Glomerular endothelial cell (primary cell): ENCODE measurements around the gene TMEM179. TPM values are rescaled to one million over a fixed set of nuclear protein-coding genes. Genes with fewer than 3 reads are reported as not detected.
"Not testable (repeated sequence)": the region's sequence is repeated elsewhere in the genome, so short reads cannot be mapped to it uniquely, and the experiment has no call there.

Experiments used
- DNase-seq: peaks from one replicate; pipeline ENCODE4 v3.0.0-alpha.2; 2011; ENCODE audit warnings: low read depth, low spot score; ENCODE audit errors: extremely low read depth
- total RNA-seq: library from RNA; depleted of rRNA; stranded (reverse); fragments of >200 nt; gene quantifications from 2 replicates; pipeline ENCODE4 v1.2.3, GENCODE V29; 2015

Gene TMEM179
- total RNA-seq, 1 donor from 2014 or later: 0.53 TPM

DNA sequence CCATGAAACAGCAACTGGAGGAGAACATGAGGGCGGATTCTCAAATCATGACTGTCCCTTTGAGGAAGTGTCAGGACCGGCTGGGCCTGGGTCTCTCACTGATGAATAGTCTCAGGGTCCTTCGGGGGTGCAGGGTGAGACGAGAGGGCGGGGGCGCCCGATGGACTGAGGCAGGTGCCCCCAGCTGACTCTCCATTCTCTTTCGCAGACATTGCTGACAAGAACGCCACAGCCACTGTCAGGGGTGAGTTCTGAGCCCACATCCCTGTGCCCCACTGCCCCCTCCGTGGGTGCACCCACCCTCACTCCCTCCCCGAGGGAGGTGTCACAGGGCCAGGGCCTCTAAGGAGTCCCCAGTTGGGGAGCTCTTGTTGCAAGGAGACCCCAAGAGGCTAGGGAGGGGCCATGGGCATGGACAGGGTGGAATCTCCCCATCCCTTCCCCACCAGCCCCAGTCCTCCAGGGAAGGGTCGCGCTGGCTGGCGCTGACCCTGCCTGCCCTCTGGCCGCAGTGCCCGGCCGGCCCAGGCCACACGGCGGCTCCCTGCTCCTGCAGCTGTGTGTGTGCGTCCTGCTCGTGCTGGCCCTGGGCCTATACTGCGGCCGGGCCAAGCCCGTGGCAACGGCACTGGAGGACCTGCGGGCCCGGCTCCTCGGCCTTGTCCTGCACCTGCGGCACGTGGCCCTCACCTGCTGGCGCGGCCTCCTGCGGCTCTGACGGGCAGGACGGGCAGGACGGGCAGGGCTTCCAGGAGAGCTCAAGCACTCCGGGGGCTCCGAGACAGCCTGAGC lies 16.3 kb downstream of the TMEM179 start:
- DNase-seq: no peak

DNA sequence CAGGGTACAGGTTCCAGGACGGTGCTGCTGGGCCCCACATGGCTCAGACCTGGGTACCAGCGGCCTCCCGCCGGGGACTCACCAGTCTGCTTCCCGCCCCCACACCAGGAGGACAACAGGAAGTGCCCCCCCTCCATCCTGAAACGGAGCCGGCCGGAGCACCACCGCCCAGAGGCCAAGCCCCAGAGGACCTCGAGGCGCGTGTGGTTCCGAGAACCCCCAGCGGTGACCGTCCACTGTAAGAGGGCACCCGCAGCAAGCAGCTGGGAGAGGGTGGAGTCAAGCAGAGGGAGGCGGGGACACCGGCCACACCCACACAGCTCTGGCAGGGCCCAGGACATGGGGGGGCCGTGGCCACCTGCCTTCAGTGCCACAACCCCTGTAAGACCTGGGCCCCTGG lies 16.9 kb downstream of the TMEM179 start:
- DNase-seq: no peak

DNA sequence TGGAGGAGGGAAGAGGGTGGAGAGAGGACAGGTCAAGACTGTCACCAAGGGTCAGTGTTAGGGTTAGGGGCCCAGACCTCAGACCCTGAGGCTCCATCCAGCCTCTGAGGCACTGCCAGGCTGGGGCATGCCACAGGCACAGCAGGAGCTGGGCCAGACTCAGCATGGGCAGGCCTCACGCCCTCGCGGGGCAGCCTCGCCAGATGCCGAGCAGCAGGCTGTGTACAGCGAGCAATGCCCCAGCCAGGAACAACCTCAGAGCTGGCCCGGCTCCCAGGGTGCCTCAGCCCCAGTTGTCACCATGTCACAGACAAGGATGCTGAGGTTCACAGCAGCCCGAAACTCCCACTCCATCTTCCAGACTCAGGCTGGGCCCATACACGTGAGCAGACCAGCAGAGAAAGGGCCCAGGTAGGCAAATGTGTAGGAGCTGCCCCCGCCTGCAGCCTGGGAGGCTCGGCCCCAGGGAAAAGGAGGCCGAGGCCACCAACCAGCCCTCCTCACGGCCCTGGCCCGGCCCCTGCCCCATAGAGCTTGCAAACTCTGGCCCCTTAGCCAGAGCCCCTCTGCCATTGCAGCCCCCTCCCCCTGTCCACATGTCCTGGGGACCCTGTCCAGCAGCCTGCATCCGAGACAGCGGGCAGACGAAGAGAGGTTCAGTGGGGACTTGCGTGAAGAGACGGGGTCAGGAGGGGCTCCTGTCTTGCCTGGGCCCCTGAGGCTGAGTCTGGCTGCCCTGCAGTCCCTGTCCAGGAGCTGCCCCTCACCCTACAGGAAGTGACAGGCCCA lies 17.5 kb downstream of the TMEM179 start:
- DNase-seq: no peak

DNA sequence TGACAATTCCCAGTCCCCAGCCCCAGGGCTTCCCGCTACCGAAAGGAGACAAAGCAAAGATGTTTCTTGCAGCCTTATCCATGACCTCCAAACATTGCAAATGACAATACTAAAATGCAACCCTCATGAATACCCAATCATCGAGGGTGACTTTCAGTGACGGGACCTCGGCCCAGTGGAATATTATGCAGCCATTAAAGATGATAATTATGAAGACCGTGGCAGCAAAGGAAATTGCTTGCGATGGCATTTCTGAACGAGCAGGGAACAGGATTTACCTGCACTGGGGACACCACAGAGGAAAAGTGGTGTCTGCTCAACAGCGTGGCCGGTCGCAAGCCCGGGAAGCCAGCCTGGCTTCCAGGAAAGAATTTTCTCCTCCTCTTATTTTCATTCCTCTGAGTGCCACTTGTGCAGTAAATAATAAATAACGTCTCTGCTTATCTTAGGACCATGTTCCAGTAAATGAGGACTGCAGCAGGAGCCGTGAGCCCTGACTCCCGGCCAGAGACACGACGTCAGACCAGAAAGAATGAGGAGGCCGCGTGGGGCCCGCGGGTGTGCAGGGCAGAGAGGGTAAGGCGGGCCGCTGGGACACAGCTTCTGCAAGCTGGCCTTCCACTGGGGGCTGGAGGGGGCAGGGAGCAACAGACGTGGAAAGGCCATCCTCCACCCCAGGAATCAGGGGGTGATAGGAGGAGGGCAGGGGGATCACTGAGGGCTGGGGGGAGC lies 18.4 kb downstream of the TMEM179 start:
- no peak for DNase-seq

DNA sequence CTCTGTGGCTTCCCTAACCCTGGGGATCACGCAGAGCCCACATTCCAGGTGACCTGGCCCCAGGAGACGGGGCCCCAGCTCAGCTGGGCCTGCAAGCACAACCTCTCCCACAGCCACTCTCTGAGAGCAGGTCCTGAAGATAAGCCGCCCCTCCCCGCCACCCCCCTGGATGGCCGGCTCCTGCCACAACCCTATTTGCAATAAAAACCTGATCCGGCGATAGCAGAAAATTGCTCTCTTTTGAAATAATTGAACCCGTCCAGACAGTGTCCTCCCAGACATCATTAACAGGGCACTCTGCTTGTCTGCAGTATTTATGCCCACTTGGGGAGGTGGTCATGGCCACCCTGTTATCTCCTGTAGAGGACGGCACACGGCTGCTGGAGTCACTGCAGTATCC lies 20.0 kb downstream of the TMEM179 start:
- DNase-seq: no peak

DNA sequence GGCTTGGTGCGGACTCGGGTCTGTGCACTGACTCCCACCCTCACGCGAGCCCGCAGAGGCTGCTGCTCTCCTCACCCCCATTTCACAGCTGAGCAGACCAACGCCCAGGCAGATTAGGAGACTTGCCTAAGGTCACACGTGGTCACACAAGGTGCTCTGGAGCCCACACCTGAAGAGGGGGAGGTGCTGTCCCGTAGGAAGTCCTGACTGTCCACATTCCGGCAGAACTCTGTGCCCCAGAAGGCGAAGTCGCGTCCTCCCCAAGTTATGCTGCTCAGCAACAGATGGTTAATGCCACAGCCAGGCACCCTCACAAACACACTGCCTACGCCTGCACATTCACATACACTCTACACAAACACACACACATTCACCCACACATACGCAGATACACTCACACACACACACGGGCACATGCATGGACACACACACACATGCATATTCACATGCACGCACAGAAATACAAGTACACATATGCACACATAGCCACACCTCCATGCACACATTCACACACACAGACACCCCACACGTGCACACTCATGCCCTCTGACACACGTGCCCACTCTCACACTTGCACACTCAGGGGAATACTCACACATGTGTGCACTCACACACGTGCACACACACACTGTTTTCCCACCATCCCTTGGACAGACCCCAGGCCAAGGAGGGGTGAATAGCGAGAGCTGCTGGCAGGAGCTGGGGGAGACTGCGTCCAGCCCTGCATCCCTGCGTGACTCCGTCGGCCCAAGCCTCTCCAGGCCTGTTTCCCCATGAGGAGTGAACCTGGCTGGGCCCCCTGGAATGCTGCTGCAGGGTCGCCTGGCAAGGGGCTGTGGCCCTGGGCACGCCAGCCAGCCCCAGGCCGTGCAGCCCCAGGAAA lies 20.9 kb downstream of the TMEM179 start:
- no peak for DNase-seq

DNA sequence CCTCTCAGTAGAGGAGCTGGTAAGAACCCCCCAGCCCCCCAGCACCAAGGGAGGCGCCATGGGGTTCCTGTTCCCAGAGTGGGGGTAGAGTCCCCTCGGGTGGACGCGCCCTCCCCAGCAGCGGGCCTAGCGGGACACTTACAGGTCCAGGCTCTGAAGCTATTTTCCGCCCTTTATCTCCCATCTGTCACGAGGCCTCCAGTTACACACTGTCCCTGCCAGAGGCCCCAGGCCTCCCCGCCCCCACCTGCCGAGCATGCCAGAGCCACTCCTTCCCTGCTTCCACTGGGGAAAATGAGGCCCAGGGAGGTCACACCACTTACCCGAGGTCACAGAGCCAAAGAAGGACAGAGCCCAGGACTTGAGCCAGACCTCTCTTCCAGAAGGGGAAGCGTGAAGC lies 21.9 kb downstream of the TMEM179 start:
- no peak for DNase-seq

- DNase-seq: no peak
Observed at GRCh38 chr14:104582005-104582404, 22.6 kb downstream of the TMEM179 start.

DNA sequence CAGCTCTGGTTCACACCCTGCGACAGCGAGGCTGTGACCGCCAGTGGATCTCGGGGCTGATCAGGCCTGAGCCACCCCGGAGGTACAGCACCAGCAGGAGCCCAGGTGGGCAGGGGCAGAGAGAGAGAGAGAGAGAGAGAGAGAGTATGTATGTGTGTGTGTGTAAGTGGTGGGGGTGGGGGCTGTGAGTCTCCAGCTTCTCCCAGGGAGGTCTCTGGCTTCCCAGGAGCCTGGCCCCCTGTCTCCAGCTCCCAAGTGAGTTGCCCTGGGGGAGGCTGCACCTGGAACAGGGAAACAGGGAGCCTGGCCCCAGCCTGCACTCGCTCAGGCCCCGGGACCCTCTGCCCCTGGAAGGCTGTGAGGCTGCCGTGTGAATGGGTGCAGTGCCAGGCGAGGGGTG lies 23.1 kb downstream of the TMEM179 start:
- no peak for DNase-seq

DNA sequence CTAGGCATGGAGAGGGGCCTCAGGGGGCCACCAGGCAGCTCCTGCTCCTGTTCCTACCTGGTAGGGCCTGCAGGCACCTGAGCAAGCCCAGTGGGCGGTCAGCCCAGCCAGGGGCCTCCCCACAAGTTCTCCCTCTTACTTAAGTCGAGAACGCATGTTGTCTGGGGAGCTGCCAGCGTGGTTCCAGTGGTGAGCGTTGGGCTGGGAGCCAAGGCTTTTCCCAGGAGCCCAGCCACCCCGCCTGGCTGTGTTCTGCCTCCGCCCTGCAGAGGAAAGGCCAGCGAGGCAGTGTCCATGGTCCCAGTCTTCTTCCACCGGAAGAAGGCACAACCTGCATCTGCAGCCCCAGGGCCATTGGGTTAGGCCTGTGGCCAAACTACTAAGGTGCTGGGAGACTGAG lies 23.6 kb downstream of the TMEM179 start:
- no peak for DNase-seq

DNA sequence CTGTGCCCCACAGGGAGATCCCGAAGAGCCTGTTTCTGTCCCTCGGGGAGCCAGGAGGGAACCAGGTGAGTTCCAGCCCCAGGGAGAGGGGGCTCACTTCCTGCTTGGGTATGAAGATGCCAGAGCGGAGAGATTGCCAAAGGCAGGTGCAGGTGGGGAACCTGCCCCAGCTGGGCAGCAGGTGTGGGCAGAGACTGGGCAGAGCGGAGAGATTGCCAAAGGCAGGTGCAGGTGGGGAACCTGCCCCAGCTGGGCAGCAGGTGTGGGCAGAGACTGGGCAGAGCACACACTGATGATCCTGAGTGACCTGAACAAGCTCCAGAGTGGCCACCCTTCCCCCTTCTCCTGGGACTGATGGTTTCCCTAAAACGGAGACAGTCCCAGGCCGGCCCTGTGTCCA lies 24.6 kb downstream of the TMEM179 start:
- DNase-seq: not testable (repeated sequence)

DNA sequence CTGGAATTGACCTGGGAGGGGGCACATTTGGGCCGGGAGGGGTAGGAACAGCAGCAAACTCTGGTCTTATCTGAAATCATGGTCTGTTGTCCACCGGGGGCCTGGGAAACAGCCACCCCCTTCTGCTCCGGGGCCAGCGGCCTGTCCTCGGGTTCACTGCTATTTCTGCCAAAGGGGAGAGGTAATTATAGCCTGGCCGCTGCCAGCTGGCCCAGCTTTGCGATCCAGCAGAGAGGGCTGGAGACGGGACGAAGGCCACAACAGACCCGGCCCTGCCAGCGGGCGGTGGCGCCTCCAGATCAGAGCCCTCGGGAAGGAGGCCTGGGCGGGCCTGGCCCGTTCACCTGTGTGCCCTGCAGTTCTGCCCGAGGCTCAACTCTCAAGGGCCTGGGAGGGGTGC lies 25.1 kb downstream of the TMEM179 start, which contains the start of gene C14orf180:
TSS of gene C14orf180 (plus strand) at position 258 of the 400 bp plus-strand sequence. CDS start 6,667 bp downstream, outside the sequence.
- no peak for DNase-seq

DNA sequence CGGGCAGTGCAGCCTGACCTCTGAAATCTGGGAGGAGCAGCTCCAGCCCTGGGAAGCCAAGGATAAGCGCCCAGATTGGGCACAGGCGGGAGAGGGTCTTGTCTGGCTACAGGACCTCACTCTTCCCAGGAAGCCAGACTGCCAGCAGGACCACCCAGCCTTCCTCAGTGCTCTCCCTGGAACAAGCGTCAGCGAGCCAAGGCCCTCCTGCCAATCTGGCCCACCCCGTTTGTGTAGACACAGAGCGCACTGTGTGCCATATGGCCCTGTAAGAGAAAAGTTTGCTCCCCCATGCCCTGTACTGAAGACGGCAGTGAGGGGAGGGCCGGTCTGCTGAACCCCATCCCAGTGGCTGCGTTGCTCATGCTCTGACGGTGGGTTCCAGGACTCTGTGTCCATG lies 26.3 kb downstream of the TMEM179 start:
- DNase-seq: no peak

DNA sequence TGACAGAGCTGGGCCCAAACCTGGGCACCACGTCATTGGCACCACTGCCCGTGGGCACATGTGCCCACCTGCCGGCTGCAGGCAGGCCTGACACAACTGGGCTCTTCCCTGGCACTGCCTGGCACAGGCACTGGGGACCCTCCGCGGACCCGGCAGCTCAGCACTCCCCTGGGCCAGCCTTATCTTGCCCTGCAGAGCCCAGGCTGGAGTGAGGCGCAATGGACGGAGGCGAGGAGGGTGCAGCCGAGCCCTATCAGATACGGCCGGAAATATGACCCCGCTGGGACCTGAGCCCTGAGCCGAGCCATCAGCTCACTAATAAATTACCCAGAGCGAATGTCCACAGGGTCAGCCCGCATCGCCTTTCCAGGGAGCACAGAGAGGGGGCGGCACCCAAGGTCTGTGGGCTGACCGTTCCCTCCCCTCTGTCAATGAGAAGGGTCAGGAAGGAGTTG lies 26.7 kb downstream of the TMEM179 start:
- DNase-seq: no peak

DNA sequence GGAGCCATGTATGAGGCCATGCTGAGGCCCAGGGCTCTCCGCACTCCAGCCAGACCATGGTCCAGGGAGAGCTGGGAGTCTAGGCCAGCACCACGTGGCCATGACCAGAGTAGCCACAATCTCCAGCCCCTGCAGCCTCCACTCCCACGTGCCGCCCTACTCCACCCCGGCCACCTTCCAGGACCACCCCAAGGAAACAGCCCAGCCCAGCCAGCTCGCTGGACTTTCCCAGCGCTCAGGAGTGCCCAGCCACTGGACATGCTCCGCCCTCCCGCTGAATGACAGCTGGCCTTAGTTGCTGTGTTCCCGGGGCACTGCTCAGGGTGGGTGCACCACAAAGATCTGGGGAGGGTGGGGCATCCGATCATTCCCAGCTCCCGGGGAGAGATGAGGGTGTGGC lies 27.1 kb downstream of the TMEM179 start:
- DNase-seq: no peak

DNA sequence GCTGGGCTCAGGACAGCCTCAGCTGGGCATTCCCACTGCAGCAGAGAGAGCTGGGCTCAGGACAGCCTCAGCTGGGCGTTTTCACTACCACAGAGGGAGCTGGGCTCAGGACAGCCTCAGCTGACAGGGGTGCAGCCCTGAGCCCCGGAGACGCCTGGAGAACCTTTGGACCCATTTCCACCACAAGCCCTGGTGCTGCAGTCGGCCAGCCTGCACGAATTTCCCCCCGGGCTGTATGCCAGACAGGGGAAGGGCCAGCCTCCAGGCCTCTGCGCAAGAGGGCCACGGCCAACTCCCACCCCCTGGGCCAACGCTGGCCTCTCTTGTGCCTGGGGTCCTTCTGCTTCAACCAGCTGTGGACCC lies 27.6 kb downstream of the TMEM179 start:
- no peak for DNase-seq

DNA sequence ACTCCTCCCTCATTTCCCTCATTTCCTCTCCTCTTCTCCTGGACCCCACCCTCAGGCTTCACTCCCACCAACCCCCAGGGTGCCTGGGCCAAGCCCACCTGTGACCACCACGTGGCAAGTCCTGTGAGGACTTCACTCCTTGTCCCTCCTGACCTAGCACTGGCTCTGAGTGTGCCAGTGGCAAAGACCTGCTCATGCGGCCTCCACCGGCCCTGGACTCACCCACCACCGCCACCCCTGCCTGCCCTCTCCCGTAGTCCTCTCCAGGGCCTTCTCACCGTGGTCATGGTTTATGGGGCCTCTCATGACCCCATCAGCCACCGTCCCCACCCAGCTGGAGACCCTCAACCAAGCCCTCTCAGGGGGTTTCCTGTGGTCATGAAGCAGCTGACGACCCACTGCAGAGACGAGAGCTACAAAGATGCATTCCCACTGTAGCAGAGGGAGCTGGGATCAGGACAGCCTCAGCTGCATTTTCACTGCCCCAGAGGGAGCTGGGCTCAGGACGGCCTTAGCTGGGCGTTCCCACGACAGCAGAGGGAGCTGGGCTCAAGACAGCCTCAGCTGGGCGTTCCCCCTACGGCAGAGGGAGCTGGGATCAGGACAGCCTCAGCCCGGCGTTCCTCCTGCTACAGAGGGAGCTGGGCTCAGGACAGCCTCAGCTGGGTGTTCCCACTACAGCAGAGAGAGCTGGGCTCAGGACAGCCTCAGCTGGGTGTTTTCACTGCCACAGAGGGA lies 28.2 kb downstream of the TMEM179 start:
- DNase-seq: no peak

GRCh38 chr14:104574978-104575583 lies 29.5 kb downstream of the TMEM179 start:
- no peak for DNase-seq

DNA sequence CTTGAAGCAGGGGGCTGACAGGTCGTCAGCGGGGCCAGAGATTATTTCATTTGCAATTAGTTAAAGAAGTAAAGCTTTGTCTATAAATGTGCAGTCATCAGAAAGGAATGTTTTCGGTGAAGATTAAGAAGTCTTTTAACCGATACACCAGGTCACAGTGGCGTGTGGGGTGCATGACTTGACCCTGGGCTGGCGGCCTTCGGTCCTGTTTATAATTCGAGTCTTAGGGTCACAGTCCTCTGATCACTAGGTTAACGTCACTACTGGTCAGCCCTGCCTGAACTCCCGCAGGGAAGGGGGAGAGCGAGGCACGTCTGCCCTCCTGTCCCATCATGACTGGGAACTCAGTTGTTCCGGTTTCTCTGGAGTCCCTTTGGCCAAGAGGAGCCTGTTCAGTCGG lies 30.0 kb downstream of the TMEM179 start:
- DNase-seq: no peak
